Stimulated activated CD4-positive, alpha-beta T cell treated with anti-CD3 and anti-CD28 coated beads, TNF-alpha, amount 100 ng/mL, for 48 hours (primary cell): ENCODE results near the gene TP53AIP1.

Experiments
- DNase-seq, 3 donors: peaks; one replicate each; pipeline ENCODE4 v3.0.0-alpha.2; 2020; ENCODE audit warnings: low read depth in 3 of 3

Gene TP53AIP1

DNA sequence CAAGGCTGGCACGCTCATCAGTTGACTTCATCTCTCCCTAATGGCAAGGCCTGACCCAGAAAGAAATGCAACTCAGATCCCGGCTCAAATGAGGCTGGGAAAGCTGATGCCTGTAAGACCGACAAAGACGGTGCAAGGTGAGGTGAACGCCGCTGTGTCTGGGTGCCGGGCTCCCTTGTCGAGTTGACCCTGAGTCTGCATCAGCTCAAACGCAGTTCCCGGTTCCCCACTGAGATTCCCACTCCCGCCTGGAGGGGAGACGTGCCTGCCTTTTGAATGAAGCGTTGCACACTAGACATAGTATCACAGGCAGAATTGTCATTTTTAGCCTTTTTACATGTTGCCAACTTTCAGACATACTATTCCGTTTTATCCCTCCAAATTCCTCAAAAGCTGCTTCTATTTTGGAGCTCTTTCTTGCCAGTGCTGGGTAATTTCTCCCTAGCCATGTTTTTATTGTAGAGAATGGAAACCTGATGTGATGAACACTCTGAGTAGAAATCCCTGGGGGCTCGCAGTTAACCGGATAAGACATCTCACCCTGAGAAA is 831 bp upstream of the TP53AIP1 start:
- DNase-seq: no peak

DNA sequence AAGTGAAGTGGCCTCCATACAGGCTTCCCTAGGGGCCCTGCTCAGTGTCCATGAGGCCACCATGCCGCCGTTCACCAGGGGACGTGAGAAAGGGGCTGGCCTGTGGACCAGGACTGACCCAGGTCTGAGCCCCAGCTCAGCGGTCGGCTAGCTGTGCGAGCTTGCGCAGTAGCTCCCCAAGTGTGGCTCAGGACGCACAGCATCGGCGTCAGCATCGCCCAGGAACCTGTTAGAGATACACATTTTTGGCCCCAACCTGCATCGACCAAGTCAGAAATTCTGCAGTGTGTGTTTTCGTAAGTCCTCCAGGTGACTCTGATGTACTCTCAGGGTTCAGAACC is 429 bp downstream of the TP53AIP1 start:
- no peak for DNase-seq

DNA sequence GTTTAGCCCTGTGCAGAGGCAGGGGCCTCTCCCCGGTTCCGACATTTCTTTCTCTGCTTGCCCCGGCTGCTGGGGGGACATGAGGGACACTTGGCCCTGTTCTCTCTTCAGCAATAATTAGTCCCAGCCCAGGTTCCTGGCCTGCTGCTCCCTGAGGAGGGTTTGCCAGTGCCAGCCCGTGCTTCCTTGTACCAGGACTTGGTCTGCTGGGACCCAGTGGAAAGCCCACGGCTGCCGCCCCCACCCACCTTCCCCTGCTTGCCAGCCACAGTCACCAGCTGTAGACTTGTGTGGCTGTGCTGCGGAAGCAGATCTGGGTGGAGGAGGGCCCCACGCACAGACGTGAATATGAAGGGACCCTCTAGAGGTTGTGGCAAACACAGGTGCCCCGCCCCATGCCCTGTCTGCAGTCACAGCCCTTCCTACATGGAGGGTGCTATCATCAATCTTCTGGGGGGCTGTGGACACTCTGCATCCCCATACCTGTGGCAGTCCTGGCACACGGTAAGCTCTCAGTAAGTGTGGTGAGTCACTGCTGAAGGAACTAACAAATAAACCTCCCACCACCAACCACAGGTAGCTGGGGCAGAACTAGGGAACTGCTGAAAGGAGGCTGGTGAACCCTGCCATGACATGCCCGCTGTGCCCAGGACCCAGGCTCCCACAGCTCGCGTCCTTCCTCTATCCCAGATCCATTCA is 949 bp downstream of the TP53AIP1 start:
- no peak for DNase-seq

DNA sequence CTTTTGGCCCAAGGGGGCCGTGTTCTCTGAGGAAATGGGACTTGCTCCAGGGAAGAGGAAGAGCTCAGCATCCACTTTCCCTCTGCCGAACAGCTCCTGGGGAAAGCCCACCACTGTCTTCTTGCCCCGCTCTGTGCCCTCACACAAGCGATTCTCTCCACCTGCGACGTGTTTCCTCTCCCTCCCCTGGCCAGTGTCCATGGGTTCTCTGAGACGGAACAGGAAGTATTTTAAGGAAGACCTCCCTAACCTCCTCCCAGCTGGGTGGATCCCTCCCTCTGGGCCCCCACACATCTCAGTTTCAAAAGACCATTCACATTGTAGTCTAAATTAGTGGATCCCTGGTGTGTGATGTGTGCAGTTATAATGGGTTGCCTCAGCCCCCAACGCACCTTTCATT is 1.6 kb downstream of the TP53AIP1 start:
- DNase-seq: no peak

DNA sequence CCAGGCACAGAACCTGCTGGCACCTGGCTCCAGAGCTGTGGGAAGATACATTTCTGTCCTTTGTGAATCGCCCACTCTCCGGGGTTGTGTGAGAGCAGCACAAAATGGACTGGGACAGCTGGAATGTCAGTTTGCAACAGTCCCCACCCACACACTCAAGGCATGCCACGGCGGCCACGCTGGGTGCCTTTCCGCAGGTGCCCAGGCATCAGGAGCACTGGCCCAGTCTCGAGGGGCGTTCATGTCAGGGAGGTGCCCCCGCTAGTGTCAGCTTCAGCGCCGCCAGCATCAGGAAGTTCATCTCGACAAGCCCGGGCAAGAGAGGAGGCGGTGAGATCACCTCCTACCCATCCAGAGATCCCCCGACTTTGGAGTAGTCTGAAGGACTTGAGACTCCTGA is 2.1 kb downstream of the TP53AIP1 start:
- DNase-seq: no peak

DNA sequence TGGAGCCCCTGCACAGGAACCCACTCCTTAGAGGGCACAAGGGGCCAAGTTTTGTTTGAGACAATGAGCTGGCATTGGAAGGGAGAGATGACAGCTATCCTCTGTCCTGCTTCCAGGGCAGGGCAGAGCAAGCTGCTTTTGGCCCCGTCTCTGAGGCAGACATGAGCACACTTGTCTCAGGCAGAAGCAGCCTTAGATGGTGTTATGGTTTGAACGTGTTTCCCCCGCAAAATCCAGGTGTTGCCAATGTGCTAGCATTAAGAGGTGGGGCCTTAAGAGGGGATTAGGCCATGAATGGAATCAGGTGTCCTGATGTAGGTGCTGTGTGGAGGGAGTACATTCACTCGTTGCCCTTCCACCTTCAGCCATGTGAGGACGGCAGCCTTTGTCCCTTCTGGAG is 2.5 kb downstream of the TP53AIP1 start:
- DNase-seq: no peak

DNA sequence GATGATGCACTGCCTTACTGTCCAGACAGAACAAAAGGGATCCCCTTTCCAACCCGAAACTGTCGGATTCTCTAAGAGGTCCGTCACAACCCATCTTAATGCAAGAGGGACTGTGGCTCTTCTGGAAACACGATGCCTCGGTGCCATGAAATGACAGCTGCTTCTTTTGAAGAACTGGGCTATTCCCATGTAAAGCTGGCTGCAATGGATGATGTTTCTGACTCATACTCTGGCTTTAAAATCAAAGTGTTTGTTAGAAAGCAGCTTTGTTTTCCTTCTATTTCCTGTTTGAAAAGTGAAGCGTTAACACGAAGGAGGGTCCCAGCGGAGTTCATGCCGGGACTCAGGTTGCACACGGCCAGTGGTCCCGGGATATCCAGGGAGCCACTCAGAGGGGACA is 3.1 kb downstream of the TP53AIP1 start:
- no peak for DNase-seq

DNA sequence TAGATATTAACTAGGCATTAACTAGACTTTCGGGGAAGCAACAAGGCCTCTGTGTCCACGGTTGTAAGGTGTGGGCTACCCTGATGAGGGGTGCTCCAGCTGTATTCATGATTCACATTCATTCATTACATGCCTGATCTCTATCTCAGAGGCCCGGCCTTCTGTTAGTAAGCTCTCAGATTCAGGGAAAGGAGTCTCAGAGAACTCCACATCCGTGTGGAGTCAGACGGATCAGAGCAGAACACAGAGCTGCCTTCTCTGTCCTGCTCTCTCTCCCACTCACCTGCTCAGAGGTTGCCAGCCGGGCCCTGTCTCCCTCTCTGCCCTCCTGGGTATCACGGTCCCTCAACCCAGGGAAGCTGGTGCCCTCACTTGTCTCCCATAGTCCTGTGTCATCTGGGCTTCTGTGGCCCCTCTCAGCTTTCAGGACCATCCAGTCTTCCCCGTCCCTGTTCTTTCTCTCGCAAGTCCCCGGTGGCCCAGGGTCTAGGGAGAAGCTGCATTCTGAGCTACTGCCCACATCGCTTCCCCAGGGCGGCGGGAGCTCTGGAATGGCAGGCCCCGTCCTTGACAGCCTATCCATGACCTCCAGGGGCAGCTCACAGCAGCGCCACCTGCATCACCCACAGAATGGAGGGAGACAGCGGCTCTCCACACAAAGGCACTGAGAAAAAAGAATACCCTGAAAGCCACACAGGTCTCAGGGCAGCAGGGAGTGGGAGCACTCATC is 4.3 kb downstream of the TP53AIP1 start:
- no peak for DNase-seq

DNA sequence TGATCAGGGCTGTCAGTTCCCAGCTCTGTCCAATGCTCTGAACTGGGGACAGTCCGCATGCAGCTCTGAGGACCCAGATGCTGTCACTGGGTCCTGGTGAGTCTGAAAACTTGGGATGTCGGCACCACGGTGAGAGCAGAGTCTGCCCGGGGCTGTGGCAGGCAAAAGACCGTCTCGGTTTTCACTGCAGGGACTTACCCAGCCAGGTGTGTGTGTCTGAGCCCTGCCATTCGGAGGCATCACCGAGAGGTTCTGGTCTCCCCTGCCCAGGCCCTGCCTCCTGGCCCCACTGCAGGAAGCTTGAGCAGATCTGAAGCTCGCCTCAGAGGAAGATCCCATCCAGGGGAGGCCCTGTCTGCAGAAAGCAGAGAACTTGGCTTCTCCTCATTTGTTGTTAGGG is 5.2 kb downstream of the TP53AIP1 start:
- no peak for DNase-seq

DNA sequence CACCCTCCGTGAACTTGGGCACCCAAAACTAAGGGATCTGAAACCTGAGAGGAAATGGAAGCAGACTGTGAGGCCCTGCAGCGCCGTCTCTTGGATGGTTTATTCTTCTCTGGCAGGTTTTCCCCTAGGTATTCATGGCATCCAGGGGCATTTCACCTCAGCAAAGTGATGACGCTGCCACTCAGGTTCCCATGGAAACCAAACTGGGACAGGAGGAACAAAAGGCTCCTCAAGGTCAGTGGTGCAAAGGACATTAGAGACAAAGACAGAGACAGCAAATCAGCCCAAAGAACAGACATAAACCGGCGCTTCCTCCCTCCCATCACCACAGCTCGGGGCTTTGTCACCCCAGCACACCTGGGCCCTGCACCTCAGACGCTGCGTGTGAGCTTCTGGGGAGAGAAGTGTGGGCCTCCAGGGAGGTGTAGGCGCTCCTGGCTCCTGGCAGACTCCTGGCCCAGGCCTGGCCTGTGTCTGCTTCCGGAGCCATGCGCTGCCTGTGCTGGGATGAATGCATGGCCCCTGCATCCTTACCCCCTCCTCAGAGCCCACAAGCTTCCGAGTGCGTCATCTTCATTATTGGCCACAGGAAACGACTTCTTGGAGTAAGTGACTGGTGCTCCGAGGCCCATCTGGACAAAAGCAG is 5.9 kb downstream of the TP53AIP1 start:
- DNase-seq: no peak

DNA sequence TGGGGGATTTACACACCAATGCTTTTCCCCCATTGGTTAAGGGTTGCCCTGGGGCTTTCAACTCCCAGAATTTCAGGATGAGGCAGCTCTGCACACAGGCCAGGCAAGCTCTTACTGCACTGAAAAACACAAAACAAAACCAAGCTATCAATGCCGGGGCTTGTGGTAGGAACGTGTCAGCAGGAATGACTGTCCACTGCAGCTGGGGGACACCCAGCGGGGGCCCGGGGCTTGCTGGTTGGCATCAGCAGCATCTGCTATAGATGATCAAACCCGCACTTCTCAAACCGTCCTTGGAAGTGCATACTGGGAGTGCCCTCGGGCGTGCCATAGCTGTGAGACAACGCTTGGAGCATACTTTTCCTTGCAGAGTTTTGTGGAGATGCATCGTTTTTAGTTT is 7.7 kb downstream of the TP53AIP1 start:
- no peak for DNase-seq

DNA sequence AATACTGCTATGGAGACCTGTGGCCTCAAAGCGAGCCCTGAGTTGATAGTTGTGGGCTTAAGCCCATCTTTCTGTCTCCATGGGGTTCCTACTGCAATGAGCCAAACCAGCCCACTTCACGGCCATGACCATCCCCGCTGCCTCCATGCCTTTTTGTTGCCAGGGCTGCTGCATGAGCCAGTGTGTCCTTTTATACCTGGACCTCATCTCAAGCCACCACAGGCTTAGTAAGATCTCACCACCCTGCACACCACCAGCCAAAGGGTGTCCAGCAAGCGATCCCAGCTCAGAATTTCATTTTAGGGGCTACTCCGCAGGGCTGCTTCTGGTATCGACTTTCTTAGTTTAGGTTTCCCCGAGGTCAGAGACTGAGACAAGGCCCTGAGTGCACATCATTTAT is 8.3 kb downstream of the TP53AIP1 start:
- DNase-seq: no peak

DNA sequence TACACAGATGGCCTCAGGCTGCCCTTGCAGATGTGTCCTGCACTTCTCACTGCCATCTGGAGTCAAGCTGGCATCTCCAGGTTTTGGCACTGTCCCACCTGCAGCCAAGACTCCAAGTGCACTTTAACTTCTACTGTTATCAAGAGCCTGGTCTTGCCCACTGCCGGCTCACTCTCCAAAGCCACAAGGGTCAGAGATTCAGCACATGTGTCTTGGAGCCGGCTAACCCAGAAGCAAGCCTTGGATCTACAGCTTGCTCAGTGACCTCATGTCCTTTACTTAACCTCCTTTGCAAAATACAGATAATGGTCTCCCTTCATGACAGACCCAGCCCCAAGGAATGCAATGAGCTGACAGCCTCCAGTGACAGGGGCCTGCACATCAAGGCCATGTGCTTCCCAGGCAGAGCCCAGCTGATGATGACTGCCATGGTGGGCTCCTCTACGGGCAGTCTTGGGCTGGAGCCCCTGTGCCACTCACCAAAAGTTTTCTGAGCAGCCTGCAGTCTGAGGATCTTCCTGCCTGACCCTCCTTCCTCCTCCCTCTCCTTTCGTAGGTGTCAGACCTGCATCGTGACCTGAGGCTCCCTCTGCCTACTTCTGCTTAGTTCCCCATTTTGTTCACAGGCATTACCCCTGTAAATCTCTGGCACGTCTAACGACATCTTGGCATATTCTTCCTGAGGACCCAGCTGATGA is 9.0 kb downstream of the TP53AIP1 start:
- DNase-seq: no peak

DNA sequence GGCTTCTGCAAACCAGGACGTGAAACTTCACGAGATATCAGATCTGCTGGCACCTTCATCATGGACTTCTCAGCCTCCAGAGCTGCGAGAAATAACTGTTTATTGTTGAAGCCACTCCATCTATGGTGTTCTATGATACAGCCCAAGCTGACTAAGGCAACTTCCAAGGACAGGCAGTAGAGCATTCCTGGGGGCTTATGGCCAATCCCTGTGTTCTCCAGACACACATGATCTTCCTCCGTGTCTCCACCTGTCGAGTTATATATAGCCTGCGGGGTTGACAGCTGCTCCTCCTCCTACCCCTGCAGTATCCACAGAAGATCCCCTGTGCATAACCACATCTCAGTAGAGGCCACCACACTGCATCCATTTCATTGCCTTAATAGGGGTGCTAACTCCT is 11.0 kb downstream of the TP53AIP1 start:
- no peak for DNase-seq

DNA sequence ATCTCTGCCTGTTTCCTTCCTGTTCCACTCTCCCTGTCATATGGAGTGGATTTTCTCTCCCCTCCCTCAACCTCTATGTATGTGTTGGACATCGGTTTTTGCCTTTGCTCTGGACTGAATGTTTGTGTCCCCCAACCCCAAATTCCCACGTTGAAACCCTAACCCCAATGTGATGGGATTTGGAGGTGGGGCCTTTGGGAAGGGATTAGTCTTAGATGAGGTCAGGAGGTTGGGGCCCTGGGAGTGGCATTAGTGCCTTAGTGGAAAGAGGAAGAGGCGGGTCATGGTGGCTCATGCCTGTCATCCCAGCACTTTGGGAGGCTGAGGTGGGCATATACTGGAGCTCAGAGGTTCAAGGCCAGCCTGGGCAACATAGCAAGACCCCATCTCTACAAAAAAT is 11.6 kb downstream of the TP53AIP1 start:
- DNase-seq: no peak

DNA sequence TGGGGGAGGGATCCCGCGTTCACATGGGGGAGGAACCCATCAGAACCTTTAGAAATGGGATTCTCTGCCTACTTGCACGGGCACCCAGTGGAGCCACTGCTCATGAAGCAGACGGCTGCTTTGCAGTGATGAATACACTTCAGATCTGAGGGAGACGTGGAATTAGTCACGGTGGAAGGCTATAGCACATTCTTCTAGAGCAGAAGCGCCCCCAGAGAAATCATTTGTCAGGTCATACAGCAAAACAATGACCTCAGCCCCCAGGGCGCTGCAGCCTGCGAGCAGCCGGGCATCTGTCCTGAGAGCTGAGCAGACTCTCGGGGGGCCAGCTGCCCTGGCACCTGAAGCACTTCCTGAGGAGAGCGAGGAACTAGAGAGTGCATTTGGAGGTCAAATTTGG is 12.7 kb downstream of the TP53AIP1 start:
- DNase-seq: no peak

DNA sequence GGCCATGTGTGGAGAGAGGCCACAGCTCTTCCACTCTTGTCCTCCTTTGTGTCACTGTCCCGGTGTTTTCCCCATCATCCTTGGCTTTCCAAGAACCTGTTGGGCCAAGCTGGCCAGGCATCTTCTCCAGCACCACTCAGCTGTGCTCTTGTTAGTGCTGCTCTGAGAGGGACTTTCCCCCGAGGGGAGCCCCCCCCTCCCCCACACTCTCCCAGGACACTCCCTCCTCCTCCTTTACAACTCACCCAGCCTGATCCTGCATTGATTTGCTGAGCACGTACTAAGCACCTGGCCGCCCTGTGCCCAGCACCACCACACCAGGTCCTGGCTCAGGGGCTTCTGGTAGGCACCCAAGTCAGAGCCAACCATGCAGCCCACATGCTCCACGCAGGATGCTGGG is 13.2 kb downstream of the TP53AIP1 start:
- DNase-seq: no peak

DNA sequence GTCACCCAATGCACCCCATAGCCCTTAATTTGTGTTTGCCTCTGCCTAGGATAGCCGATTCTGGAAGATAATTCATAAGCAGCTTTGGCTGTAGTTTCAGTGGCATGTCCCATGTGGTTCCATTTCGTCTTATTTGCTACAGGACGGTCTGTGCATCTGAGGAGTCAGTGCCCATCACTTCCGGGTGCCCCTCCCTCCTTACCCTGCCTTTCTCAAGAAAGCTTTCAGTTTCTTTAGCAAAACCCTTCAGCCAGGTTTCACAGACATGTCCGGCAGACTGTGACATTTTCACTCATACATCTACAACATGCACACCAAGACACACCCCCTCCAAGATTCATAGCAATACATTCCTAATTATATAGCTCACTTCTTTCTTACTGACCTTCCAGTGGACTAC is 14.3 kb downstream of the TP53AIP1 start:
- no peak for DNase-seq

DNA sequence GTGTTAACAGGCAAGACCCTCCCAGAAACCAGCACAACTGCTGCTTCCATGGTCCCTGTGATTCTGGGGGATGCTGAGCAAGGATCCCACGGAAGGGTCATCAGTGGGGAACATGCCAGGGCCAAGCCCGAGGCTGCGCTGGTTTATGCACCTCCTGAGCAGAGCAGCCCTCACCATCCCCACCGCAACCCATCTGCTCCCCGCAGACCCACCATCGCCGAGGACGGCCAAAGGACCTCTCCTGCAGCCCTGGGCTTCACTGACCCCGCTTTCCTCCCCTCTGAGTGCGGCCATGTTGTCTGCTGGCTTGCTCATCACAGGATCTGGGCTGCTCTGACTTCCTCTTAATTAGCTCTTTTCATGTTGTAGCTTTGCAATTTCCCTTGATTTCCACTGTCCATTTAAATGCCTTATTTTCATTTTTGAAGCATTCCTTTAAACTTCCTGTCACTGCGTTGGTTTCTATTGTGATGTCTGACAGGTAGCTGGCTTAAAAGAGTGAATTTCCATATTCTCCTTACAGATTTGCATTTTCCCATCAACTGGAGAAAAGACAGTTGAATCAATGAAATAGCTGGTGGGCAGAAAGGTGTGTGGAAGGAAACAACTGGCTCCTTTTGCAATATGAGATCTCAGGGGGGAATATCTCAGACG is 14.9 kb downstream of the TP53AIP1 start:
- no peak for DNase-seq

DNA sequence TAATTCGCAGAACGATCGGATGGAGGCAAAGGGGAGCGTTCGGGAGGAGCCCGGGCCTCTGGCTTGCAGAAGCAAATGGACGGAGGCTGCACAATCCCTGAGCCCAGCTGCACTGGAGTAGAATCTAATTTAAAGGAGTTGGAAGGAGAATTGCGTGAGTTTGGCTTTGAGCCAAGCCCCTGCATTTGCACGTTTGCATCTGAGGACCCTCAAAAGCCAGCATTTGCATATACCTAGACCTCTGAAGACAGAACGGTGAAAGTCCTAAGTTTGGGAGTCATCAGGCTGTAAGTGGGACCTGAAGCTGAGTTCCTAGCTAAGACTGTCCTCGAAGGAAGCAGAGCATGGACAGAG is 15.6 kb downstream of the TP53AIP1 start:
- DNase-seq: no peak

DNA sequence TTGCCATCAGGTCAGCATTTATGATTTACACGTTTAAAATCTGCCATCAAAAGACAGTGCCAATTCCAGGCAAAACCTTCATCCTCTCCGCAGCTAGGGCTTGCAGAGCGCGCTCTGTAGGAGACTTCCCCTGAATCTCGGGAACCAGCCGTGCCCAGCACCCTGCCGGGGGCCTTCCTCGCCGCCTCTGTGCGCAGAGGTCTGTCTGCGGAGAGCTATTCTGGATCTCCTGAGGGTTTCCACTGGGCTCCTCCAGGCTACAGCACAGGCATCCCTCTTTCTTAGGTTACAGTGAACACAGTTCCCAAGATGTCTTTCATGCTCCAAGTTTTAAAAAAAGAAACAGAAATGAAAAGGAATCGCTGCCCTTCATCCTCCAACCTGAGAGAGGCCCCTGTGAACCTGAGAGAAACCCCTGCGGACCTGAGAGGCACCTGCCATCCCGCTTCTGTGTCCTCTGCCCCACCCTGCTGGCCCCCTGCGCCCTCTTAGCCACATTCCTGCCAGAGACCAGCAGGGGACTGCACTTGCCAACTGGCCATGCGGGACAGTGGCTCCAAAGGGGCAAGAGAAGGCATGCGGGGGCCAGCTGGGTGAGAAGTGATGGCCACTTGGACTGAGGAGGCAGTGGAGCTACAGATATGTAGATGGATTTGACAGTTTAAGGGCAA is 16.1 kb downstream of the TP53AIP1 start:
- no peak for DNase-seq
